MCF 10A (cell line): Measurements from ENCODE around the gene KLHL36. TPM values are rescaled to one million over a fixed set of nuclear protein-coding genes. Genes with fewer than 3 reads are reported as not detected.

ENCODE experiments used
- BruUV-seq: library from RNA; stranded (reverse); fragments of 400-500 nt; replicated peaks from 2 replicates; lab custom pipeline; 2021; lab: Mats Ljungman, UMichigan
- CTCF ChIA-PET: fragments of 300-600 bp; sonication (Branson Sonifier 250); formaldehyde crosslinking; extraction: SDS; loops from one replicate; lab custom pipeline; 2021; ENCODE audit warnings: antibody characterized with exemption, inconsistent platforms; lab: Yijun Ruan, JAX
- POLR2A ChIA-PET: fragments of 300-600, 350-650 bp; sonication (Branson Sonifier 250); formaldehyde crosslinking; extraction: SDS; loops from one replicate; lab custom pipeline; 2020; ENCODE audit warnings: antibody characterized with exemption, inconsistent platforms; lab: Yijun Ruan, JAX
- DNase-seq: peaks from one replicate; pipeline ENCODE4 v3.0.0-alpha.2; 2018; ENCODE audit not compliant: unreplicated experiment
- H3K27ac Mint-ChIP-seq: one replicate; pipeline ENCODE4 v1.8.0; 2022; ENCODE audit warnings: mild to moderate bottlenecking, low read depth, mixed read lengths; ENCODE audit not compliant: unreplicated experiment
- H3K27me3 Mint-ChIP-seq: one replicate; pipeline ENCODE4 v1.8.0; 2022; ENCODE audit warnings: mixed read lengths; ENCODE audit not compliant: insufficient read depth, unreplicated experiment
- H3K36me3 Mint-ChIP-seq: one replicate; pipeline ENCODE4 v1.8.0; 2022; ENCODE audit warnings: mild to moderate bottlenecking, moderate library complexity, mixed read lengths; ENCODE audit not compliant: insufficient read depth, unreplicated experiment
- H3K4me1 Mint-ChIP-seq: one replicate; pipeline ENCODE4 v1.8.0; 2022; ENCODE audit warnings: mixed read lengths; ENCODE audit not compliant: insufficient read depth, unreplicated experiment
- H3K4me3 Mint-ChIP-seq: one replicate; pipeline ENCODE4 v1.8.0; 2022; ENCODE audit warnings: mild to moderate bottlenecking, moderate library complexity, mixed read lengths; ENCODE audit not compliant: unreplicated experiment
- H3K9me3 Mint-ChIP-seq: one replicate; pipeline ENCODE4 v1.8.0; 2022; ENCODE audit warnings: mixed read lengths; ENCODE audit not compliant: unreplicated experiment
- CTCF ChIP-seq: fragments of 200-600 bp; IDR thresholded peaks from one replicate; pipeline ENCODE4 v1.8.0; 2022; ENCODE audit warnings: antibody characterized with exemption, mild to moderate bottlenecking; ENCODE audit not compliant: unreplicated experiment
- intact Hi-C: fragments of 100-400 bp; cut with micrococcal nuclease; formaldehyde crosslinking; loops from 2 replicates; pipeline ENCODE4 v1.14.1; 2022
- total RNA-seq: library from RNA; stranded (reverse); gene quantifications from 2 replicates; pipeline ENCODE4 v1.2.3, GENCODE V29; 2022

The KLHL36 gene
- total RNA-seq, 1 experiment from 2014 or later: 38.4 TPM

- peaks cover 9% of the 10 kb centered on the region for H3K36me3 Mint-ChIP-seq
- BruUV-seq: TSS peak; percentile 48
- H3K27ac Mint-ChIP-seq: peak overlapping the region; percentile 85
- intact Hi-C loops: no loop called here
- peak; percentile 38 for DNase-seq
- no peak for TF ChIP-seq CTCF
- no peaks in the 10 kb centered on the region for H3K27me3 Mint-ChIP-seq
- ChIA-PET POLR2A (interaction anchor here (0.6 to 6.7 kb wide), 19 partner anchors 9 to 326 kb away, joined by 3 to 66 read pairs (median 5); partner anchors contain the start of gene KLHL36), CTCF (interaction anchor here (0.6 to 2.0 kb wide), 13 partner anchors 11 to 194 kb away, joined by 3 to 20 read pairs (median 4); no protein-coding TSS in a partner anchor)
- H3K4me3 Mint-ChIP-seq: peak overlapping the region; percentile 87
- H3K9me3 Mint-ChIP-seq: no peaks in the 10 kb centered on the region
- peaks cover 16% of the 10 kb centered on the region for H3K4me1 Mint-ChIP-seq
Observed at GRCh38 chr16:84700446-84701300, 52.4 kb downstream of the KLHL36 start.

GRCh38 chr16:84703681-84704080 is 55.4 kb downstream of the KLHL36 start:
- CTCF ChIA-PET: interaction anchor here (0.6 to 4.6 kb wide), 7 partner anchors 22 to 82 kb away, joined by 3 to 30 read pairs (median 5); no protein-coding TSS in a partner anchor

GRCh38 chr16:84704253-84704652 is 55.9 kb downstream of the KLHL36 start:
- POLR2A ChIA-PET: interaction anchor here (6.7 kb wide), 1 partner anchor 28 kb away, joined by 66 read pairs; no protein-coding TSS in a partner anchor
- Mint-ChIP-seq H3K27ac (no peak overlapping the region), H3K4me3 (no peak overlapping the region), H3K27me3 (no peaks in the 10 kb centered on the region), H3K9me3 (no peaks in the 10 kb centered on the region), H3K4me1 (peaks cover 34% of the 10 kb centered on the region), H3K36me3 (peaks cover 24% of the 10 kb centered on the region)
- no peak for DNase-seq
- intact Hi-C loops: no loop called here
- CTCF ChIA-PET: interaction anchor here (0.6 to 4.6 kb wide), 4 partner anchors 21 to 386 kb away, joined by 3 to 30 read pairs (median 5); no protein-coding TSS in a partner anchor
- TF ChIP-seq CTCF: no peak
- no TSS peak for BruUV-seq

More at GRCh38 chr16:84703681-84704080, 55.4 kb downstream of the KLHL36 start:
- TF ChIP-seq CTCF: no peak
- no peak for DNase-seq
- Mint-ChIP-seq H3K27me3 (no peaks in the 10 kb centered on the region), H3K36me3 (peaks cover 20% of the 10 kb centered on the region), H3K27ac (peak overlapping the region; percentile 44), H3K9me3 (no peaks in the 10 kb centered on the region), H3K4me1 (peaks cover 30% of the 10 kb centered on the region), H3K4me3 (no peak overlapping the region)
- intact Hi-C loops: no loop called here
- POLR2A ChIA-PET: interaction anchor here (0.7 to 6.7 kb wide), 3 partner anchors 17 to 60 kb away, joined by 3 to 66 read pairs (median 3); no protein-coding TSS in a partner anchor
- no TSS peak for BruUV-seq

DNA sequence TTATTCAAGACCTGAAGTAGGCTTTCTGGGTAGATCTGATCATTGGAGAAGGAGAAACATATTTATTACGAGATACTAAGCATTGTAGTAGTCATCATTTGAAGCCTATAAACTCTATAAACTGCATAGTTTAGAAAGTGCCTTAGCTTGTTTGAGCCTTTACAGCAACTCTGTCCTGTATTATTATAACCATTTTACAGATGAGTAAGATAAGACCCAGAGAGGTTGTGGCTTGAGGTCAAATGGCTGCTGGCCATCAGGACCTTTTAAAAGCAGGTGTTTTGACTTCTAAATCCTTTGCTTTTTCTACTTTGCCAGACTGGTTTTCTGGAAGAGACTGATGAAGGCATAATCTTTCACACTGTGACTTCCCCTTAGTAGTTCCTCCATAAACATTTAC is 58.5 kb downstream of the KLHL36 start:
- ChIA-PET CTCF (interaction anchor here (0.7 to 4.6 kb wide), 2 partner anchors 19 to 62 kb away, joined by 3 to 30 read pairs; no protein-coding TSS in a partner anchor), POLR2A (no interaction called here)
- BruUV-seq: no TSS peak
- Mint-ChIP-seq H3K27ac (no peak overlapping the region), H3K4me3 (no peak overlapping the region), H3K27me3 (no peaks in the 10 kb centered on the region), H3K36me3 (peaks cover 33% of the 10 kb centered on the region), H3K9me3 (no peaks in the 10 kb centered on the region), H3K4me1 (peaks cover 39% of the 10 kb centered on the region)
- DNase-seq: no peak
- intact Hi-C loops: no loop called here
- TF ChIP-seq CTCF: no peak
